Gastroesophageal sphincter (tissue), 4 donors: Measurements from ENCODE around the gene FRK. TPM values are rescaled to one million over a fixed set of nuclear protein-coding genes. Genes with fewer than 3 reads are reported as not detected.

Experiments used
- ATAC-seq: fragments of 150-250 bp; one replicate; pipeline ENCODE4 v1.9.1; 2016; ENCODE audit warnings: mild to moderate bottlenecking, moderate library complexity
- H3K27ac ChIP-seq, 4 donors: fragments of 200-600 bp; sonication (generic) in 3 of 4; 1 replicate in 3 of 4; 2 replicates in 1 of 4; pipeline ENCODE4 v1.5.1; 2016 to 2019
- H3K27me3 ChIP-seq: fragments of 200-600 bp; sonication (generic); one replicate; pipeline ENCODE4 v1.5.1; 2019
- H3K36me3 ChIP-seq, 2 donors: fragments of 200-600 bp; sonication (generic); one replicate each; pipeline ENCODE4 v1.5.1; 2019; ENCODE audit warnings: control low read depth in 1 of 2
- H3K4me1 ChIP-seq, 3 donors: fragments of 200-600 bp; sonication (generic); 1 replicate in 2 of 3; 2 replicates in 1 of 3; pipeline ENCODE4 v1.5.1; 2016 to 2019; ENCODE audit warnings: control low read depth in 2 of 3
- H3K4me3 ChIP-seq, 2 donors: fragments of 200-600 bp; sonication (generic); one replicate each; pipeline ENCODE4 v1.5.1; 2019; ENCODE audit warnings: mild to moderate bottlenecking in 1 of 2, moderate library complexity in 1 of 2
- H3K9me3 ChIP-seq, 3 donors: fragments of 200-600 bp; sonication (generic); one replicate each; pipeline ENCODE4 v1.5.1; 2017 to 2019; ENCODE audit warnings: control low read depth in 2 of 3
- CTCF ChIP-seq, 4 experiments: fragments of 200-600 bp in 2 of 4; fragments of 450-650 bp in 2 of 4; sonication (generic) in 1 of 4; IDR thresholded peaks; one replicate each; pipeline ENCODE4 v1.5.1; 2017 to 2019; ENCODE audit warnings: antibody characterized with exemption in 4 of 4, mild to moderate bottlenecking in 2 of 4, moderate library complexity in 2 of 4
- EP300 ChIP-seq: sonication (generic); formaldehyde crosslinking; IDR thresholded peaks from one replicate; pipeline ENCODE4 v1.6.1; 2017; ENCODE audit warnings: antibody characterized with exemption, mild to moderate bottlenecking
- POLR2A ChIP-seq, 2 donors: fragments of 450-650 bp; IDR thresholded peaks; one replicate each; pipeline ENCODE4 v1.6.1; 2017; ENCODE audit warnings: antibody characterized with exemption in 2 of 2, mild to moderate bottlenecking in 2 of 2, moderate library complexity in 1 of 2
- POLR2AphosphoS5 ChIP-seq: sonication (generic); formaldehyde crosslinking; IDR thresholded peaks from one replicate; pipeline ENCODE4 v1.6.1; 2017; ENCODE audit warnings: antibody characterized with exemption
- WGBS, 2 donors: methylation state at CpG; one replicate each; pipeline ENCODE4 v1.1.5; 2018; ENCODE audit warnings: low coverage in 1 of 2; 5-methylcytosine and 5-hydroxymethylcytosine counted together
- total RNA-seq, 4 donors: library from RNA; depleted of rRNA; stranded (reverse); fragments of >200 nt; gene quantifications; one replicate each; pipeline ENCODE4 v1.1.0, GENCODE V29; 2016

FRK gene
- total RNA-seq, 4 donors from 2014 or later, result 0.42 to 1.9 (median 1.3) TPM

- Histone ChIP-seq H3K4me1 (no peaks in the 10 kb centered on the region), H3K36me3 (no peaks in the 10 kb centered on the region), H3K27me3 (no peaks in the 10 kb centered on the region), H3K4me3 (no peak overlapping the region), H3K27ac (no peak overlapping the region), H3K9me3 (no peaks in the 10 kb centered on the region)
- no peak for TF ChIP-seq CTCF (IDR thresholded peaks at IDR 0.05)
- TF ChIP-seq POLR2AphosphoS5, result no peak
- no peak for TF ChIP-seq EP300
- no peak for TF ChIP-seq POLR2A (IDR thresholded peaks at IDR 0.05)
- WGBS, 2 donors, result 38 to 80% methylated on average over 2 of the region's 2 CpGs
- no peak for ATAC-seq
Measured at GRCh38 chr6:115902436-115902835, 158.3 kb downstream of the FRK start.

GRCh38 chr6:115901896-115902295 is 158.8 kb downstream of the FRK start:
- no peaks in the 10 kb centered on the region for H3K4me1 ChIP-seq
- no peak for ATAC-seq
- H3K27ac ChIP-seq, result no peak overlapping the region
- H3K4me3 ChIP-seq, result no peak overlapping the region
- H3K27me3 ChIP-seq, result no peaks in the 10 kb centered on the region
- TF ChIP-seq POLR2A (IDR thresholded peaks at IDR 0.05), result no peak
- TF ChIP-seq CTCF (IDR thresholded peaks at IDR 0.05), result no peak
- no peak for TF ChIP-seq EP300
- no peak for TF ChIP-seq POLR2AphosphoS5
- H3K36me3 ChIP-seq, result no peaks in the 10 kb centered on the region
- 33 to 42% methylated on average over 1 to 3 of the region's 3 CpGs for WGBS, 2 donors
- no peaks in the 10 kb centered on the region for H3K9me3 ChIP-seq

- H3K4me1 ChIP-seq, result no peaks in the 10 kb centered on the region
- H3K9me3 ChIP-seq, result no peaks in the 10 kb centered on the region
- no peak overlapping the region for H3K4me3 ChIP-seq
- 86% methylated on average over 3 to 4 of the region's 4 CpGs for WGBS, 2 donors
- no peak for ATAC-seq
- no peaks in the 10 kb centered on the region for H3K36me3 ChIP-seq
- H3K27me3 ChIP-seq, result no peaks in the 10 kb centered on the region
- H3K27ac ChIP-seq, result no peak overlapping the region
- no peak for TF ChIP-seq CTCF (IDR thresholded peaks at IDR 0.05)
- TF ChIP-seq POLR2A (IDR thresholded peaks at IDR 0.05), result no peak
Measured at GRCh38 chr6:115899730-115900282, 160.9 kb downstream of the FRK start.

GRCh38 chr6:115898246-115898645 is 162.4 kb downstream of the FRK start:
- H3K4me3 ChIP-seq, result no peak overlapping the region
- H3K27ac ChIP-seq, result no peak overlapping the region
- no peaks in the 10 kb centered on the region for H3K4me1 ChIP-seq
- no peaks in the 10 kb centered on the region for H3K36me3 ChIP-seq
- no peak for ATAC-seq
- 33 to 60% methylated on average over 1 of the region's 1 CpG for WGBS, 2 donors
- no peaks in the 10 kb centered on the region for H3K9me3 ChIP-seq
- TF ChIP-seq EP300, result no peak
- no peak for TF ChIP-seq CTCF (IDR thresholded peaks at IDR 0.05)
- no peak for TF ChIP-seq POLR2AphosphoS5
- no peak for TF ChIP-seq POLR2A (IDR thresholded peaks at IDR 0.05)
- H3K27me3 ChIP-seq, result no peaks in the 10 kb centered on the region

- H3K4me1 ChIP-seq, result no peaks in the 10 kb centered on the region
- H3K36me3 ChIP-seq, result no peaks in the 10 kb centered on the region
- no peaks in the 10 kb centered on the region for H3K9me3 ChIP-seq
- WGBS, 2 donors, result 69 to 100% methylated on average over 1 to 2 of the region's 2 CpGs
- ATAC-seq, result no peak
- H3K4me3 ChIP-seq, result no peak overlapping the region
- H3K27ac ChIP-seq, result no peak overlapping the region
- TF ChIP-seq EP300 (no peak), CTCF (IDR thresholded peaks at IDR 0.05) (peak; percentile 30 to 64 (median 34))
- no peaks in the 10 kb centered on the region for H3K27me3 ChIP-seq
Measured at GRCh38 chr6:115896538-115897129, 164.1 kb downstream of the FRK start.
